Activated naive CD4-positive, alpha-beta T cell treated with anti-CD3 and anti-CD28 coated beads, Interleukin-2, amount 50 U/mL, for 16 hours (primary cell): ENCODE results near the gene GCNT2.
"Not testable (repeated sequence)": the region's sequence is repeated elsewhere in the genome, so short reads cannot be mapped to it uniquely, and the experiment has no call there.

Experiments used
- DNase-seq: peaks from one replicate; pipeline ENCODE4 v3.0.0-alpha.2; 2020

GCNT2 gene

DNA sequence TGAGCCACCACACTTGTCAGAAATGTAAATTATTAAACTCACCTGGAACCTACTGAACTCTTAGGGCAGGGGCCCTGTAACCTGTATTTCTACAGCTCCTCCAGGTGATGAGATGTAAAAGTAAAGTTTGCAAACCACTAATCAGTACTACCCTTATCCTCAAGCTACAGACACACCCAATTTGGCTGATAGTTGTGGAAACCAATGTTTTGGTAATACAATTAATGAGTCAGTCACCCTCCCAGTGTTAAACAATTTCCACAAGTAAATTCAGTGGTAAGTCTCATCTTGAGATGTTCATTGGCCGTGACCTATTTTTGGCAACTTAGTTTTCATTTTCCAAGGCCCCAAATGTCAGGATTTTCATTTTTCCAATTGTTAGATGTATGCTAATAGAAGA lies 29.6 kb downstream of the GCNT2 start:
- DNase-seq = no peak

- DNase-seq = no peak
Measured at GRCh38 chr6:10552270-10552810, 31.2 kb downstream of the GCNT2 start.

DNA sequence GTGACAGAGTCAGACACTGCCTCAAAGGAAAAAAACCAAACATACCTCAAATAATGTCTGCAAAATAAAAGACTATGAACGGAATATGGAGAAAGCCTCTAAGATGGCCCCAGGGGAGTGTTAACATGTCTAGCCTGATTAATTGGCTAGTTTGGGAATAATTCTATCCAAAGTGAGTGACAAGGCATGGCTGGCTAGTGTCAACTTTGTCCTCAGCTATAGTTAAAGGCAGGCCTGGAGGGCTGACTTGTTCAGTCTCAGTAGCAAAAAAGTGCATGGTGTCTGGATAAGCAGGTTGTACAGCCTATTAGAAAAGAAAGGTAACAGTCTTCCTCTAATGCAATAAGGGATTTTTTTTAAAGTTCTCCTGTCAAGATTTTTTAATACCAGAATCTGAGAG lies 32.7 kb downstream of the GCNT2 start:
- no peak for DNase-seq

DNA sequence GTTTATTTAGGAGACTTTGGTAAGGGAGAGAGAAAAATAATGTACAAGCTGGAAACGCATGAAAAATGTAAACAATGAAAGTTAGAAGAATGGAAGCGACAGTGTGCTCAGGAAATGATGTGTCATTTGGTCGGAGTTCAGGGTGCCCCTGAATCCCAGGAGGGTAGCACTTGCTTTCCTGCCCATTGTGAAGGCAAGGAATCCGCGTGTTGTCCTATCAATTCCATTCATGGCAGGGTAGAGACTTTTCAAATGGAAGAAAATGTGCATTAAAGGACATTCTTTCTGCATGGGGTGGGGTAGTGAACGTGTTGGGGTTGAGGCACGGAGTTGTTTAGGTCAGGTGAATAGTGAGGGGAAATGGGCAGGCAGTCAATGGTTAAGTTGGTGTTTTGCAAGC lies 33.7 kb downstream of the GCNT2 start:
- DNase-seq = no peak

DNA sequence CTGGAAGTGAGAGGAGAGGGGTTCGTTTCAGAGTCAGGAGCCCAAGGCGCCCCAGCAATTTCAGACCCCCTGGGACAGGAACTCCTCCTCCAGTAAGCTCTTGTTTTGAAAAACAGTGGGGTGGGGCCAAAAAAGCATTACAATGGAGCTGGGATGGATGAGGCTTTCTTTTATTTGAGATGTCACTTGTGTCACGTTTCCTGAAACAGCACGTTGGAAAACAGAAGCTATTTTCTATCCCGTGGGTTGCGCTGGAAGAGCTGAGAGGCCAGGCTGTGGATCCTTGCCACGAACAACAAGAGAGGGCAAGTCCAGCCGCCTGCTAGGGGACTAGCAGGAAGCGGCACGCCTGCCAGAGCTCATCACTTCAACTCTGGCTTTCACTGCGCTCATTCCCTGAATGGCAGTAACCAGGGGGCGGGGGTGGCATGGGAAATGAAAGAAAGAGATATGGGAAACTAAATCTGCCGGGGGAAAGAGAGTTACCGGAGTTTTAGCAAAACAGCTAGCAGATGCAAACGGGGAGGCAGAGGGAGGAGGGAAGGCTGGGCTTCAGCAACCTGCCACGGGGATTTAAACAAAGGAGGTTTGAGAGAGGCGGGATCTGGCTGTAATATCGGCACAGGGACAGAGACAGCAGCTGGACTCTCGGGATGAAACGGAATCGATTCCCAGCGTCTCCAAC lies 34.6 kb downstream of the GCNT2 start:
- no peak for DNase-seq

DNA sequence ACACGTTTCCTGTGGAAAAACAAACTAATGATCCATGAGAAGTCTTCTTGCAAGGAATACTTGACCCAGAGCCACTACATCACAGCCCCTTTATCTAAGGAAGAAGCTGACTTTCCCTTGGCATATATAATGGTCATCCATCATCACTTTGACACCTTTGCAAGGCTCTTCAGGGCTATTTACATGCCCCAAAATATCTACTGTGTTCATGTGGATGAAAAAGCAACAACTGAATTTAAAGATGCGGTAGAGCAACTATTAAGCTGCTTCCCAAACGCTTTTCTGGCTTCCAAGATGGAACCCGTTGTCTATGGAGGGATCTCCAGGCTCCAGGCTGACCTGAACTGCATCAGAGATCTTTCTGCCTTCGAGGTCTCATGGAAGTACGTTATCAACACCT lies 35.4 kb downstream of the GCNT2 start:
- DNase-seq = no peak

- no peak for DNase-seq
Measured at GRCh38 chr6:10556992-10557391, 35.8 kb downstream of the GCNT2 start.

DNA sequence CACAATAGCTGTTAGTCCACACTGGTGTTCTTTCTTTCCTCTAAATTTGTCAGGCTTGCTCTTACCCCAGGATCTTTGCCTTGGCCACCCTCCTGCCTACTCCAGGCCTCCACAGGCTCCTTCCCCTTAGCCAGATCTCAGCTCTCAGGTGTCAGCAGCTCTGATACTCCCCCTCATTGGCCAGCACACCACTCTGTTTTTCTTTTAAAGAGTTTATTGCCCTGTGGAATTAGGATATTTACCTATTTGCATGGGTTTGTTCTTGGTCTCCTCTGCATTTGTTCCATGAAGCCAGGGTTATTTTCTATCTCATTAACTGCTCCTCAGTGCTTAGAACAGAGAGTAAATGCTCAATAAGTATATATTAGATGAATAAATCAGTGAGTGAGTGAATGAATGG lies 36.8 kb downstream of the GCNT2 start:
- DNase-seq = no peak

GRCh38 chr6:10558565-10558964 lies 37.4 kb downstream of the GCNT2 start:
- DNase-seq = no peak

GRCh38 chr6:10559522-10560152 lies 38.5 kb downstream of the GCNT2 start:
- no peak for DNase-seq

GRCh38 chr6:10561611-10562199 lies 40.6 kb downstream of the GCNT2 start:
- DNase-seq = no peak

DNA sequence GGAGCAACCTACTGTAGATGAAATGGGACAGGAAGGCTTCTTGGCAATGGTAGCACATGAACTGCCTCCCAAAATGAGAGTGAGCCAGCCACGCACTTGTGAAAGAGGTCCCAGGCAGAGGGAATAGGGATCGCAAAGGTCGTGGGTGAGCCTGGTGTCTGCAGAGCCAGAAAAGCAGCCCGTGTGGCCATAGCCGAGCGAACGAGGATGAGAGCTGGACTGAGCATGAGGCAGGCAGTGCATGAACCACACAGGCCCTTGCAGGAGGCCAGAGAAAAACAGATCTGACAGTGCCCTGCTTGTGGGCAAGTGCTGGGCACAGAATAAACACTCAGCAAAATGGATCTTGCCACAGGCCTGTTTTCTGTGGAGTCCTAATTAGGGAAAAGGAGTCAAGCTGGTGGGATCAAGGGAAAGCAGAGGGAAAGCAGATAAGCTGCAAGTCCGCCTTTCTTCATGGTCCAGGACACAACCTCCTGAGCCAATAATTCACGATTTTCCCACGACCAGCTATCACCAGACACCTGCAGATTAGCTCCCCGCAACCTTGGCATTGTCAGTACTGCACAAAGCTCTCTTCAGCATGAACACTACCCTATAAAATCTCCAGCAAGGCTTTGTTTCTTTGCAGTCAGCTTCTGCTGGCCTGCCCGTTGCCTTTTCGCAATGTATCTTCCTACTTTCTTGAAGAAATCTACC lies 44.0 kb downstream of the GCNT2 start:
- no peak for DNase-seq

DNA sequence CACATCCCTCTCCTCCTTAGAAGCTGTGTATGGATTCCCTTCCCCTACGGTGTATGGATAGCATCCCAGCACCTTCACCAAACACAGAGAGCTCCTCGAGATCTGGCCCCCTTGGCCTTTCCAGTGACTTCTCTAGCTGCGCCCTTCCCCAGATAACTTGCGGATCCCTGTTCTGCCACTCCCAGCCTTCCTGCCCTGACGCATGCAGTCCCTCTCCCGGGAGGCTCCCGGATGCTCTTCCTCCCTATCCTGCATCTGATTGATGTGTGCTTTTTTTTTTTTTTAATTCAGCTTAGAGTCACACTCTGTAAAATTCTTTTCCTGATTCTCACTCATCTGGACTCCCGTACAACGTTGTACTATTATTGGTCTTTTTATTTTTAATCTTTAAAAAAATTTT lies 44.8 kb downstream of the GCNT2 start:
- no peak for DNase-seq

DNA sequence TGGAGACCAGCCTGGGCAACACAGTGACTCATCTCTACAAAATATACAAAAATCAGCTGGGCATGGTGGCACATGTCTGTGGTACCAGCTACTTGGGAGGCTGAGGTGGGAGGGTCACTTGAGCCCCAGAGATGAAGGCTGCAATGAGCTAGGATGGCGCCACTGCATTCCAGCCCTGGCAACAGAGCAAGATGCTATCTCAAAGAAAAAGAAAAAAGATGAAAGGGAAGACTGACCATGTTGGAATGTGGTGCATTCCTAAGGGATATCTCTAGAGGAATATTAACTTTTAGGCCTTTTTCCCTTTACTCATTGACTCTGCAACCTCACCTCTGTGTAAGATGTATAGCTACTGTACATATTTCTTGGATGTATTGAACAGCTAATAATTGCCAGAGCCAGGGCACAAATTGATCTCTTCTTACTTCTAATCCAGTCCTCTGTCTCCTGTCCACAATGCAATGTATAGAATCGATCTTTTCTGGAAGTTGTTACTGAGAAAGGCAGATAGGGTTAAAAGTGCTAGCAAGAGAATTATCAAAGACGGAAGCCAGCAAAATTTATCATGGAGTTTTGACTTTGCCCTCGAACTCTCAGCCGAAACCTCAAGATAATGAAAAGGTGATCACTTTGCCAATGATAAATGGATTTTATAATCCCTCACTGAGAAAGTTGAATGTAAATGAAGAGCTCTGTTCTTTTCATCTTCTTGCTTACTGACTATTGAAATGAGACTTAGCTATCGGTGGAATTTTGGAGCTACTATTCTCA lies 46.3 kb downstream of the GCNT2 start:
- no peak for DNase-seq

GRCh38 chr6:10569392-10570127 lies 48.4 kb downstream of the GCNT2 start:
- DNase-seq = no peak

DNA sequence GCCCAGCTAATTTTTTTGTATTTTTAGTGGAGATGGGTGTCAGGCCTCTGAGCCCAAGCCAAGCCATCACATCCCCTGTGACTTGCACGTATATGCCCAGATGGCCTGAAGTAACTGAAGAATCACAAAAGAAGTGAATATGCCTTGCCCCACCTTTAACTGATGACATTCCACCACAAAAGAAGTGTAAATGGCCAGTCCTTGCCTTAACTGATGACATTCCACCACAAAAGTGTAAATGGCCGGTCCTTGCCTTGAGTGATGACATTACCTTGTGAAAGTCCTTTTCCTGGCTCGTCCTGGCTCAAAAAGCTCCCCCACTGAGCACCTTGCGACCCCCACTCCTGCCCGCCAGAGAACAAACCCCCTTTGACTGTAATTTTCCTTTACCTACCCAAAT lies 54.4 kb downstream of the GCNT2 start:
- not testable (repeated sequence) for DNase-seq

DNA sequence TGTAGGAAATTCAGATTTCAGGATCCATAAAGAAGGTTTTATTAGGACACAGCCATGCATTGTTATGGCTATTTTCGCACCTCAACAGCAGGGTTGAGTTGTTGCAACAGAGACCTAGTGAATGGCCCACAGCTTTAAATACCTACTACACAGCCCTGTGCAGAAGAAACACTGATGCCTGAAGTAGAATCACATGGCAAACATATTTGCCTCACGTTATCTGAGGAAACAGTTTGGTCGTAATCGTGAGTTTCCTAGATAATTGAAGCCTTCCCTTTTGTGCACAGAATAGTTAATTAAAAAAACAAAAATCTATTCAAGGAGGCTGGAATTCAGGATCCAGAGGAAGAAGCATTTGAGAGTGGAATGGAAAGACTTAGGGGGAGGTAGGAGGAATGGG lies 55.1 kb downstream of the GCNT2 start:
- DNase-seq = no peak

DNA sequence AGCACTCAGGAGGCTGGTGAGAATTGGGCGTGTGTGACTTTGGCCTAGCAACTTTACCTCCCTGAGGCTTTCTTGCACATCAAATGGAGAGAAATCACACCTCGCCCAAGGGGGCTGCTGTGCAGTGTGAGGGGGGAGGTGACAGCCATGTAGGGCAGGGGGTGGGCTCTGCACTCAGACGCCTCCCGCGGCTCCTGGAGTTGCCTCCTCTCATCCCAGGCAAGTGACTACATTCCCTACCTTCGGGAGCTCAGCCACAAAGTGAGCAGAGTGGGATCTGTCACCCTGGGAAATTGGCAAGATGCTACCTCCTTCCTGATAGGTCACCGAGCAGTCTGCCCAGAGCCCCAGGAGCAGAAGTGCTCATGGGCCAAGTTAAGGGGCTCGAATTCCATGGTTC lies 56.0 kb downstream of the GCNT2 start:
- DNase-seq = no peak

DNA sequence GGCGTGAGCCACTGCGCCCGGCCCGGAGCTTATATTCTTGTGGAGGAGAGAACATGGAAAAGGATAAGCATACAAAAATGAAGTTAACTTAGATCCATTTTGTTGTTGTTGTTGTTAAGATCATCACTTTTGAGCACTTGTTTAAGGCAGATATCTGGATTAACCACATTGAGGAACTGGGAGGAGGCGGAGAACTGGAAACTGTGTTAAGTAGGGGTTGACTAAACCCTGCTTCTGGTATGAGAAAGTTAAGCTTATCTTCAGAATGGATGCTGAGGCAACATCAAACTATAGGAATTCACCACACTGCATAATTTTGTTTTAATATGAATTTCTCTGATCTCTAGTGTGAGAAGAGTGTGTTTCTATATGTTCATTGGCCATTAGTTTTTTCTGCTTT lies 57.6 kb downstream of the GCNT2 start:
- no peak for DNase-seq

GRCh38 chr6:10579803-10580202 lies 58.7 kb downstream of the GCNT2 start:
- DNase-seq = no peak

DNA sequence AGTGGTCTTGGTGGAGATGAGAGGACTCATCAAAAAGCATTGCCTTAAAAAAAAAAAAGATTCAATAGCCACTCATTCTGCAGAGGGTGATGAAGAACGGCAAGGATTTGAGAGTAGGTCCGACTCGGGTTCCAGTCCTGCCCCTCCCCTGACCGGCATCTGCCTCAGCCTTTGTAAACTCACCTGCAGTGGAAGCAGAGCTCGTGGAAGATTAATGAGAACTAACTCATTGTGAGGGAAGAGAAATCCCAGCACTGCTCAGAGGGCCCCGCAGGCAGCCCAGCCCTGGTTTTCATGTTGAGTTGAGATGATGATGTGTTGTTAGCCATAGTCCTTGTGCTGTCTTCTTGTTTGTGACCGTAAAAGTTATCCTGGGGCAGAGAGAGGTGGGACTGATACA lies 59.4 kb downstream of the GCNT2 start:
- no peak for DNase-seq

GRCh38 chr6:10581402-10581801 lies 60.3 kb downstream of the GCNT2 start:
- not testable (repeated sequence) for DNase-seq
